ENCODE data around the gene ADGRG6. TPM values are rescaled to one million over a fixed set of nuclear protein-coding genes. Genes with fewer than 3 reads are reported as not detected.

ADGRG6 gene
- polyA plus RNA-seq, 1 of the 3 experiments (the other 2 are of a cell fraction): 61.5 TPM

GRCh38 chr6:142489722-142490610 is 188.2 kb downstream of the ADGRG6 start:
- Histone ChIP-seq H3K9ac (no peak overlapping the region), H3K9me2 (no peaks in the 10 kb centered on the region), H4K20me1 (ENCODE audit: insufficient read depth) (no peaks in the 10 kb centered on the region), H3K9me3 (no peaks in the 10 kb centered on the region; the same call in 1 of the 2 replicates), H3K4me1 (ENCODE audit: control insufficient read depth in 1 of 2, insufficient read depth in 2 of 2, low read depth in 1 of 2, low read length in 1 of 2) (no peaks in the 10 kb centered on the region), H3K27me3 (ENCODE audit: insufficient read depth) (no peaks in the 10 kb centered on the region), H3K36me3 (replicated peaks in 1 of 2; ENCODE audit: control insufficient read depth in 1 of 2, insufficient read depth in 2 of 2, low read length in 1 of 2) (no peaks in the 10 kb centered on the region), H3K27ac (ENCODE audit: low read depth in 2 of 2, low read length in 1 of 2) (no peak overlapping the region), H3K4me3 (ENCODE audit: low read depth in 2 of 2, low read length in 1 of 2) (no peak overlapping the region), H3F3A (replicated peaks; ENCODE audit: insufficient read depth) (no peaks in the 10 kb centered on the region), H3K79me2 (ENCODE audit: insufficient read depth) (no peaks in the 10 kb centered on the region), H2AFZ (ENCODE audit: low read depth) (no peak overlapping the region), H3K4me2 (no peak overlapping the region)
- 53% methylated on average over 1 of the region's 1 CpG for WGBS (ENCODE audit: low lambda C conversion rate)
- ChIA-PET CTCF (interaction anchor here (1.0 kb wide), 1 partner anchor 15 kb away, joined by 5 read pairs; no protein-coding TSS in a partner anchor), POLR2A (no interaction called here)
- no peak for TF ChIP-seq GATA2 (CRISPR knock-in tag; IDR thresholded peaks at IDR 0.05)
- TF ChIP-seq, protein P1, sequence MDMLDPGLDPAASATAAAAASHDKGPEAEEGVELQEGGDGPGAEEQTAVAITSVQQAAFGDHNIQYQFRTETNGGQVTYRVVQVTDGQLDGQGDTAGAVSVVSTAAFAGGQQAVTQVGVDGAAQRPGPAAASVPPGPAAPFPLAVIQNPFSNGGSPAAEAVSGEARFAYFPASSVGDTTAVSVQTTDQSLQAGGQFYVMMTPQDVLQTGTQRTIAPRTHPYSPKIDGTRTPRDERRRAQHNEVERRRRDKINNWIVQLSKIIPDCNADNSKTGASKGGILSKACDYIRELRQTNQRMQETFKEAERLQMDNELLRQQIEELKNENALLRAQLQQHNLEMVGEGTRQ (IDR thresholded peaks at IDR 0.05; ENCODE audit: borderline replicate concordance, low read depth, low read length): no peak
- TF ChIP-seq, protein P2, sequence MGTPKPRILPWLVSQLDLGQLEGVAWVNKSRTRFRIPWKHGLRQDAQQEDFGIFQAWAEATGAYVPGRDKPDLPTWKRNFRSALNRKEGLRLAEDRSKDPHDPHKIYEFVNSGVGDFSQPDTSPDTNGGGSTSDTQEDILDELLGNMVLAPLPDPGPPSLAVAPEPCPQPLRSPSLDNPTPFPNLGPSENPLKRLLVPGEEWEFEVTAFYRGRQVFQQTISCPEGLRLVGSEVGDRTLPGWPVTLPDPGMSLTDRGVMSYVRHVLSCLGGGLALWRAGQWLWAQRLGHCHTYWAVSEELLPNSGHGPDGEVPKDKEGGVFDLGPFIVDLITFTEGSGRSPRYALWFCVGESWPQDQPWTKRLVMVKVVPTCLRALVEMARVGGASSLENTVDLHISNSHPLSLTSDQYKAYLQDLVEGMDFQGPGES (IDR thresholded peaks at IDR 0.05; ENCODE audit: low read depth, low read length): no peak
- DNase-seq: no peak

Other genes starting within 250 kb of the ADGRG6 start
- gene GJE1, start 169.1 kb upstream of the ADGRG6 start, polyA plus RNA-seq (2012; rRNA removed): not detected in 2 replicates
- not detected in 2 replicates for gene NMBR, start 154.9 kb upstream of the ADGRG6 start, polyA plus RNA-seq (2012; rRNA removed)
- 60.1 and 84.3 TPM in 2 replicates for gene VTA1, start 154.7 kb upstream of the ADGRG6 start, polyA plus RNA-seq (2012; rRNA removed)